GM18873 (cell line): ENCODE measurements around the gene RHOH.

Experiments
- ATAC-seq: cut with Tn5 transposase; IDR thresholded peaks from one replicate; pipeline ENCODE4 v1.9.1; 2021; ENCODE audit warnings: mild to moderate bottlenecking, moderate library complexity, moderate number of reproducible peaks; ENCODE audit not compliant: unreplicated experiment, low FRiP score

RHOH gene

DNA sequence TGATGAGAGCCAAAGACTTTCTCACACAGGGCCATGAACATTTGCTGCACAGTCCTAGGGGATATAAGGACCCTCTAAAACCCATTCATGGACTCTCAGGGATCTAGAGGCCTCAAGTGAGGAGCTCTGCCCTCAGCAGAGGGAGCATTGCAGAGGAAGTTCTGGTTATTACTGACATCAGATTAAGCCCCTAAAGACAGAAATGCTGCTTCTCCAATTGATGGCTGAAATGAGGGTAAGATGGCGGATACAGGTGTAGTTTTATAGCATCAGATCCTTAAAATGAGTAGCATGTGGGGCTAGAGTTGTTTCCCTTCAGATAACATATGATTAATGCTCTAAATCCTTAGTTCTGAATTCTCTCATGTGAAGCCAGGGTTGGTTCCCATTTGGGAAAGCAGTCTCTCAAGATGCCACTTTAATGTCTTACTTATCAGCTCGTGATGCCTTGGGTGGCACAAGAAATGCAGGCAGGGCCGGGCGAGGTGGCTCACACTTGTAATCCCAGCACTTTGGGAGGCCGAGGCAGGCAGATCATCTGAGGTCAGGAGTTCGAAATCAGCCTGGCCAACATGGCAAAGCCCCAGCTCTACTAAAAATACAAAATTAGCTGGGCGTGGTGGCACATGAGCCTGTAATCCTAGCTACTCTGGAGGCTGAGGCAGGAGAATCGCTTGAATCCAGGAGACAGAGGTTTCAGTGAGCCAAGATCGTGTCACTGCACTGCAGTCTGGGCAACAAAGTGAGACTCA, 7.9 kb downstream of the RHOH start:
- ATAC-seq = no peak

DNA sequence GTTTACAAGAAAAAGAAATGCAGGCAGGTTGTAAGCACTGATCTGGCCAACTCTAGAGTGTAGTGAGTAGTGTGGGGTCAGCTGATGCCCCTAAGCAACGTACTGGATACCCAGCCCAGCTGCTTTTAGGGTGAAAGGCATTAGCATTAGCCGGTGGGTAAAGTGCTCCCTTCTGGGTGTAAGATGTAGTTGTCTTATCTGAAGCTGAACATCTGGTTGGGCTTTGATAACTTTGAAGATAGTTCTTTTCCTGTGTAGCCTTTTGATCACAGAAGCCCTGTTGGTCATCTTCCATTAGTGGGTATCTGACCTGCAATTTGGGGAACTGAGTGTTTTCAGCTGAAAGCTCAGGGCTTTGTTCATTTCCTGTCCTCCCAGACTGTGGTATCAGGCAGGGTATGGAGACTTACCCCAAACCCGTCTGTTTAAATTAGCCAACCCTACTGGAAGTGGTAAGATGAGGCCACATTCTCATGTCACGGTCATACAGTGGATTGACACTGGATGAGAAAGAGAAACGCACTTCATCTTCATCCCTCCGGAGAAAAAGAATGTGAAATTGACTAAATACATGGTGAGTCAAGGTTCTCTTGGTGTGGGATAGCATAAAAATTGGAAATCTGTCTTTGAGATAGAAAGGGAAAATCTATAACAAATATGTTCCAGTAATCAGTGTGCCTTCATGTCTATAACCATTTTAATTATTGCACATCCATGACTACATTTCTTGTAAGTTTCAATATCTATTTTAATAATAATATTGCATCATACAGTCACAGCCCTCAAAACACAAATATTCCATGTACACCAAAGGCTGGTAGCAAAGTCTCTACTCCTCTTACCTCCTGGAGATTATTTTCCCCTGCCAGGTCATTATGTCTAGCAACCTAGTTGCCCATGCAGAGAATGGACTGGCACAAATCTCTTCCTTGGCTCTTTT, 8.7 kb downstream of the RHOH start:
- peak; percentile 64 for ATAC-seq

DNA sequence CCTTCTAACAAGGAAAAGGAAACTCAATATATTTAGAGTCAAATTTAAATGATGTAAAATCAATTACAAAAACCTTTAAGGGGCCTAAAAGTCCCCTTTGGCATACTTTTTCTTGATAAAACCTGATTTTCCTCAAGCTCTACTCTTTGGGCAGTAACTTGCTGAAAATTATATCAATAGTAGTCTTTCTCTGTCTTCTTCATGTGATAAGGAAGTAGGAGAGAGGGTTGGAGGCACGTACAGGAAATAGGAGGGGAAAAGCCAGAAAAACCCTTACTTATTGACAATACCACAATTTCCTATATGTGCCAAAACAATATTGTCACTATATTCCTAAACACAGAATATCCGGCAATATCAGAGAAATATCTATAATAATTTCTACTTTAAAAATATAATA, 9.6 kb downstream of the RHOH start:
- no peak for ATAC-seq

DNA sequence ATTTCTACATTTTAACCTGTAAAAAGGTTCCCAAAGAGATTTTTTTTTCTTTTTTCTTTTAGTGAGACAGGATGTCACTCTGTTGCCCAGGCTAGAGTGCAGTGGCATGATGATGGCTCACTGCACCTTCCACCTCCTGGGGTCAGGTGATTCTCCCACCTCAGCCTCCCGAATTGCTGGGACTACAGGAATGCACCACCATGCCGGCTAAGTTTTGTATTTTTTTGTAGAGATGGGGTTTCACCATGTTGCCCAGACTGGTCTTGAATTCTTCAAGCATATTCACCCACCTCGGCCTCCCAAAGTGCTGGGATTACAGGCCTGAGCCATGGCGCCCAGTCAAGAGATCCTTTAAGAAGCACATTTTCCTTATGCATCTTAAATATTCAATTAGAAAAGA, 12.6 kb downstream of the RHOH start:
- no peak for ATAC-seq

DNA sequence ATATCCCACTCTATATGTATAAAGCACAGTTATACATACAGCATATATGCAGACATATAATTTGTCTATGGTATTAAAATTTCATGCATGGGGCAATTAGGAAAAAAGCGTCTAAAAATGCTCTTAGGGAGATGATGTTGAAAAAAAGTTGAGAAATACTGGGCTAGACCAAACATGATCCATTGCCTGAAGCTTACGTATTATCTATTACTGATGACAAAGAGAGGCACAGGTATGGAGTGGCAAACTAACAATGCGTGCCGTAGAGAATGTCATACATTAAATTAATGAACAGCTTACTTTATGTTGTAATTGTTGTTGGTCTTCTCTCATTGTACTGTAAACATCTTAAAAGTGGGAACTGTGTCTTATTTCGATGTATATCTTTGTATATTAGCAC, 13.9 kb downstream of the RHOH start:
- no peak for ATAC-seq

DNA sequence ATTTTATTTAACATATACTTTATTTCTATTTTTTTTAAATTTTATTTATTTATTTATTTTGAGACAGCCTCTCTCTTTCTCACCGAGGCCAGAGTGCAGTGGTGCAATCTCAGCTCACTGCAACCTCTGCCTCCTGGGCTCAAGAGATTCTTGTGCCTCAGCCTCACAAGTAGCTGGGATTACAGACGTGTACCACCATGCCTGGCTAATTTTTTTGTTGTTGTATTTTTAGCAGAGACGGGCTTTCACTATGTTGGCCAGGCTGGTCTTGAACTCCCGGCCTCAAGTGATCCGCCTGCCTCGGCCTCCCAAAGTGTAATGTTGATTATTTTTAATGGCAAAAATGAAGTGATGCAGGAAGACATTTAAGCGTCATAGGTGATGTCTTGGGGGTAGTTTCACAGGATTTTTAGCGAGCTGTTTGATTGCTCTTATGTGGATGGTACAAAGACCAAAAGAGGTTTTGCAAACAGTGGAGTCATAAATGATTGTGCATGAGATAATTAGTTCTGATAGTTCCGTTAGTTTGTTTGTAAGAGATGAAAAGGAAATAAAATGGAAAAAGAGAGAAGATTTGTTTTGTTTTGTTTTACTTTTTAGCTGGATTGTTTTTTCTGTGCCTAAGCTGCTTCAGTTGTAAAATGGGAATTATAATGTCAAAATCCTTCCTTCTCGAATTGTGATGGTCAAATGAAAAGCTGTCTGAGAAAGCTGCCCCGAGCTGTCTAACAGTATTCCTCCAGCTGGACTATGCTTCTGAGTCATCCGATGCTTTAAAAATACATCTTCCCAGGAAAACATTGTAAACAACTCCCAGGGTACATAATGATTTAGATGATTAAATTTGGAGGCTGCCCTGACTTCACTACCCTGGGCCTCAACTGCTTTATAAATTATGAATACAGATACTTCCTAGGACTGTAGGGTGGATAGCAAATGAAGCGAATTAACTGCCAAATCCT, 14.7 kb downstream of the RHOH start:
- no peak for ATAC-seq

DNA sequence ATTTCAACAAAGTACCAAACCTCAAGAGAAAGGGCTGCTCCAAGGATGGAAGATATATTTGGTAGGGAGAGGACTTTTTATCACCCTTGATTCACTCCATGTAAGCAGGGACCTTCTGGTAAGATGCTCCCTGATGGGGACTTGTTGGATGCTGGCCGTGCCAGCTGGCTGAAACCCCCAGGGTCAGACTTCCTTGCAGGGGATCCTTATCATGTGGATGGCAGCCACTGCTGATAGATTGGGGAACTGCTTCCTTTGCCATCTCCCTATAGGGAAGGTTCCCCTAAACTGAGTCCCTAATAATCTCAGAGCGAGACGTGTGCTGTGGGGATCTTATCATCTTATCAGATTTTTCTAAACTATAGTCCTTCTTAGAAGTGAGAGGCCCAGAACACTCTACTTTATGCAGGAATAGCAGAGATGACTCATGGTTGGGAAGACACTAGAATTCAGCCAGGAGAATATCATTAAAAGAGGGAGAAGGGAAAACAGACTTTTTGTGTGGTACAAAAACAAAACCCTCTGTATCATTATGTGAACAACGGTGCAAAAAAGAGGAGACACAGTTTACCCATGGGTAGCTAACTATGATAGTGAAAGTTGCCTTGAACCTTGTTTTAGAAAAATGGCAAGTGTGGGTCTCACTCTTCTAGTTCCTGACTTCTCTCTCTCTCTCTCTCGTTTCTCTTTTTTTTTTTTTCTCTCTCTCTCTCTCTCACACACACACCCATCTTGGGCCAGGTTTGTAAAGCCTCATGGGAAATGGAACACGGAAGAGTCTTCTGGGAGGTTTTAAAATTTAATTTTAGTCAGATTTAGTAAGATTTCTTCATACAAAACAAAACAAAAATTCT, 16.1 kb downstream of the RHOH start:
- ATAC-seq = no peak

DNA sequence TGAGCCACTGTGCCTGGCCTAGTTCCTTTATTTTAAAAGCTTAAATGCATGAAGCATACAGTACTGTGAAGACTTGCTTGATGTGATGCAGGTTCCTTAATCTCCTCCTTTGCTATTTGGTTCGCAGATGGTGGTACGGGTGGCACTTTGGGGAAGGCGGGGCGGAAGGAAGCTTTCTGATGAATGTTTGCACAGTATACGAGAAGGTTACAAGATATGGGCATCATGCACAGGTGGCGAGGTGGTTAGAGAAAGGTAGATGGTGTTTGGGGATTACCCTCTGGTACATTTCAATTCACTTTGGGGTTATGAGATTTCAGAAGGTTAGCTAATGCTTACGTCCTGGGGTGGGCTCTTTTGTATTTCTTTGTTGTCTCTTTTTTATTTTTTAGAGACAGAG, 17.2 kb downstream of the RHOH start:
- ATAC-seq = no peak

DNA sequence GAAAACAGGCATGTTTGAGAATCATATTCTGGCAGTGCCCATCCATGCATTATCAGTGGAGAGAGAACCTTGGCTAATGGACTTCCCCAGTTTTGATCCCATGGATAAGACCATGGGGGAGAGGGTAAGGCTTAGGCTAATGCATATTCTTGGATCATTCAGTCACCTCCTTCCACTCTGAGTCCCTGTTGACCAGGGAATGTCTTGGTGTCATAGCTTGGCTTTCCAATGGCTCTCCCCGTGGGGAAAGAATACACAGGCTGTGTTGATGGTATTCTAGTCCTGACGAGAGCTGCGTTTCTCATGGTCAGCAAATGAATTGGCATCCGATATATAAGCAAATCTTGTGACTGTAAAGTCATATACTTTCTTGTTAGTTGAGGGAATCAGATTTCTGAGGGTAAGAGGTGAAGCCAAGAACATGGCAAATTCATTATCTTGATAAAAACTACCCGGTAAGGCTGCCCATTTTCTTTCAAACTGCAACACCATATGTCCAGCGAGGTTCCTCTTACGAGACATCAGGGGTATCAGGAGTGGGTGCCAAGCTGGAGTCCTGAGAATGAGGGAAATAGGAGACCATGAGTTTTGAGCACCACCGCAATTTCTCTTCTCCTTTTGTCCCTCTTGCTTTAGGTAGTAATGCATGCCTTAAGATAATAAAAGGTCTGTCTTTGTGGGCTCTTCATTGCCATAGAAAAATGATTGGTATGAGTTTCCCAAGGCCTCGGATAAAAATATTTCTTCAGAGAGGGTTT, 18.0 kb downstream of the RHOH start:
- ATAC-seq = no peak

DNA sequence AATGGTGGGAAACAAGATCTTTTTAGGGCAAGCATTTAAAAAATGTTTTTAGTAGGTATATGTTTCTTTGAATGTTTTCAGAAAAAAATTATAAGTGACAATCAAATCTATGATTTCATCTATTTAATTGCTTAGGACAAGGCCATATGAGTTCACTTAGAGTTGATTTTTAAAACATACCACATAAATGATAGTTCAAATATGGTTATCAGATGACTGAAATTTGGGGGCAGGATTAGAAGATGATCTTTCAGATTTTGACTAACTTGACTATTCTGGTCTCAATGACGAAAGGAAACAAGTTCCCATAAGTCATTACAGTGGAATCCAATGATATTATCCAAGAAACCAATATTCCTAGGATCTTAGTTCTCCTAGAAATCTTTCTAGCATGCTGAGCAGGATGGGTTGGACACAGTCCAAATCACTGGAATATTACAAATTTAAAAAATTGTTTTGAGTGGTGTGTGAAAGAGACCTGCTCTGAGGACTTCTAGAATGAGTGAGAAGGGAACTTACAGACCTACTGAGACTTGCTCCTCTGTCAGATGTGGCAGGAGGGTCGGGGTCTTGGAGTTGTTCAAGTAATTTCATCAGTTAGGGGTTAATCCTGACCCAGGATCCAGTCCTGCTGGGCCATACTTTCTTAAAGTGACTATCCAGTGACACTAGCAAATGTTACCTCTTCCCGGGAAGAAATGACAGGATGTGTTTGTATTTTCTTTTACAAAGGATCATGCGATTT, 20.0 kb downstream of the RHOH start:
- no peak for ATAC-seq

DNA sequence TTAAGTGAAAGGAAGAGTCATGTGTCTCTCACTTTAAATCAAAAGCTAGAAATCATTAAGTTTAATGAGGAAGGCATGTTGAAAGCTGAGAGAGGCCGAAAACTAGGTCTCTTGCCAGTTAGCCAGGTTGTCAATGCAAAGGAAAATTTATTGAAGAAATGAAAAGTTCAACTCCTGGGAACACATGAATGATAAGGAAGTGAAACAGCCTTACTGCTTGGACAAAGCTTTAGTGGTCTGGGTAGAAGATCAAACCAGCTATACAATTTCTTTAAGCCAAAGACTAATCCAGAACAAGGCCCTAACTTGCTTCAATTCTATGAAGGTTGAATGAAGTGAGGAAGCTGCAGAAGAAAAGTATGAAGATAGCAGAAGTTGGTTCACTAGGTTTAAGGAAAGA, 24.9 kb downstream of the RHOH start:
- no peak for ATAC-seq

DNA sequence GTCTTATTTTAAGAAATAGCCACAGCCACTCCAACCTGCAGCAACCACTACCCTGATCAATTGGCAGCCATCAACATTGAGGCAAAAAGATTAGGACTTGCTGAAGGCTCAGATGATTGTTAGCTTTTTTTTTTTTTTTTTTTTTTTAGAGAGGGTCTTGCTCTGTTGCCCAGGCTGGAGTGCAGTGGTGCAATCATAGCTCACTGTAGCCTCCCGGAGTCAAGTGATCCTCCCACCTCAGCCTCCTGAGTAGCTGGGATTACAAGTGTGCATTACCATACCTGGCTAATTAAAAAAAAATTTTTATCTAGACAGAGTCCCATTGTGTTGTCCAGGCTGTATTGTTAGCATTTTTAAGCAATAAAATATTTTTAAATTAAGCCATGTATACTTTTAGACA, 26.5 kb downstream of the RHOH start:
- ATAC-seq = no peak

DNA sequence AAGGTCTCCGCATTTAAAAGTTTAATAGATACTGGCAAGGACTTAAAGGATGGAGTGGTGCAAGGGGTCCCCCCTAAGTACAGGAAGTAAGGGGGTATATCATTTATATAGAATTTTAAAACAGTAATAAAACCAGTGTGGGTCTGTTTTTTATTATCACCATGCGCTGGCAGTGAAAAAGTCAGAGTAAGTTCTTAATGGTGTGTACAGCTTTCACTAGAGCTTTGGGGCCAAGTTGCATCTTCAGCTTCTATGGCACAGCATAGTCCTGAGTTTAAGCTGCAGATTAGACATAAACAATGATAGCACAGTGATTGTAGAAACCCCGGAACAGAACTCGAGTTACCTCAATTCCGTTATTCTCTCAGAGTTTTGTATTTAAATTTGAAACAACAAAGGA, 27.6 kb downstream of the RHOH start:
- ATAC-seq = no peak

DNA sequence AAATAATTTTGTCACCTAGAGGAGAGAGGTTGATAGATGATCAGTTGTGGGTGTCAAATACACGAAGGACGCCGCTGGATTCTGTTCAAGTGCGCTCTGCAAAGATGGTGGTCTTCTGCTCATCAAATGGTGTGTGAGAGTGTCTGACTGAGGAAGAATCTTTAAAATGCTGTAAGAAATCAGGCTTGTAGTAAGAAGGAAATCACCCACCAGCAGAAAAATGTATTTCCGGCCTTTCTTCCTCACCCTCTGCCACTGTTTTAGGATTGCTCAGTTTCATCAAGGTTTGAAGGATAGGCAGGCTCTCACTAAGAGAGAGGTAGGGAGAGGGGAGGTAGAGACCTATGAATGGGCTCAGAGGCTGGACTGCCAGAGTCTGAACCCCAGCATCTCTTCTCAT, 28.7 kb downstream of the RHOH start:
- ATAC-seq = no peak

DNA sequence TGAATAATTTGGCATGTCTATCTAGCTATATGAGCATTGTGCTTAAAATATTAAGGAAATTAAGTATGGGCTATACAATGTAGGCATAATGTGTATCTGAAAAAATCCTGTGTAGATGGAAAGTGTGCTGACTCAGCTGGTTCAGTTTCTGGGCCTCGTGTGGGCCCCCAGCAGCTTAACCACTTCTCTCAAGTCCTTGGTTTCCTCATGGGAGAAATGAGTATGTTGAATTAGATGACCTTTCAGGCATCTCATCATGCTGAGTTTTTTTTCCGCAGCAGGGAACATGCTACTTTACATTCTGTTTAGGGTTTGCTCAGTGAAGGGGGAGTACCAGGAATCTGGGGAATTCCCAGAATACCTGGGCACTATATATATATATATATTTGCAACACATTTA, 30.5 kb downstream of the RHOH start:
- ATAC-seq = peak; percentile 43

DNA sequence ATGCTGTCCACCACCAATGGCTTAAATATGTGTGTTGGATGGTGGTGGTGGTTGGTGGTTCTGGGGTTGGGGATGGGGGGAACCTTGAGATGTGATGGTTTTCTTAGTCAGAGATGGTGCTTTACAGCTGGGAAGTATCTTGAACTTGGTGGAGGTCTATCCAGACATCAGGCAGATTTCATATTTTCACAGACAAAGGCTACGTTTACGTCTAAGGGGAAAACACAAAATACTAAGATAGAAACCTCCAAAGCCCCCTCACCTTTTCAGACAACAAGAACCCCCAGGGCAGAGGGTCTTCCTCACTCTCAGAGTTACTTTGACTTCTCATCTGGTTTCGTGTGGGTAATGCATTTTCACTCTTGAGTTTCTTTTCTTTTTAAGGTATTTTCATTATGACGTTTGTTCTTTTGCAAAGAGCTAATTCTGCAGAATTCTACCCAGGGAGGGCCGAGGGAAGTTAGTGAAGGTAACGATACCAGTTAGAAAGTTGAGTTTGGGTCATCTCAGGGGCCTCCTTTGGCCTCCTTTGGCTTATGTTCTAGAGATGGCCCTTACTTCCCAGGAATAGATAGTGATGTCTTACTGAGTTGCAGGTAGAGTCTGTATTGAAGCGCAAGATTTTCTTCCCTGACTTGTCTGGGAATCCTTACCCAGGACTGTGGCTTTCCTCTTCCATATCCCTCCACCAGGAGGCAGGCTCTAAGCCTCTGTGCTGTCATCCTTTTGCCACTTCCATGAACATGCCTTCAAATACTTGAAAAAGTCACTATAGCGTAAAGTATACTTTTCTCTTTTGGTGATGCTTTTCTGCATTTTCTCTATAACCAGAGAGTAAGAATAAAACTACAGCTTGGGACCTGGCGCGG, 31.9 kb downstream of the RHOH start:
- peak; percentile 53 for ATAC-seq

DNA sequence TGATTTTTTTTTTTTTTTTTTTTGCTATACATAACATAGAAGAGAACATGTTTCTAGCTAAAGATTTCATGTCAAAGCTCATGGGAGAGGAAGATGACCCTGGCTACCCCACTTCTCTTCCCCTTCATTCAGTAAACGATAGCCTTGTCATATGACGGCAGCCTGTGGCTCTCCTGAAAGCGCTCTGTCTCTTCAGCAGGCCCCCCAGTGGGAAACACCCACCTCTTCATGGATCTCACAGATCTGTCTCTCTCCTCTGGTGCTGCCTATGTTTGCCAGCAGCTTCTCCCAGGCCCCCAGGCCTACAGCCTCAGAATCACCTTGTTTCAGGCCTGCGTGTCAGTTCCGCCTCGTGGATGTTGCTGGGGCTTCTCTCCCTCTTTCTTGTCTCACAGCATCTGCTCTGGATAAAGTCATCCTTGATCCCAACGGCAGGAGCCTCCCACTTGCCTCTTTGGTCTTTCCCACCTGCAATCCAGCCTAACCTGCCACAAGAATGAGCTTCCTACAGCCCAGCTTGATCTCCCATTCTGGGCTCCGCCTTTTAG, 34.6 kb downstream of the RHOH start:
- ATAC-seq = no peak
